ENCODE results near the gene ALDH3A1. TPM values are rescaled to one million over a fixed set of nuclear protein-coding genes. Genes with fewer than 3 reads are reported as not detected.

ALDH3A1 gene
- total and polyA plus RNA-seq, 2 donors (not counting 3 experiments of a cell fraction or from before 2014, with no cell fraction given): 0.11 to 1.2 TPM

DNA sequence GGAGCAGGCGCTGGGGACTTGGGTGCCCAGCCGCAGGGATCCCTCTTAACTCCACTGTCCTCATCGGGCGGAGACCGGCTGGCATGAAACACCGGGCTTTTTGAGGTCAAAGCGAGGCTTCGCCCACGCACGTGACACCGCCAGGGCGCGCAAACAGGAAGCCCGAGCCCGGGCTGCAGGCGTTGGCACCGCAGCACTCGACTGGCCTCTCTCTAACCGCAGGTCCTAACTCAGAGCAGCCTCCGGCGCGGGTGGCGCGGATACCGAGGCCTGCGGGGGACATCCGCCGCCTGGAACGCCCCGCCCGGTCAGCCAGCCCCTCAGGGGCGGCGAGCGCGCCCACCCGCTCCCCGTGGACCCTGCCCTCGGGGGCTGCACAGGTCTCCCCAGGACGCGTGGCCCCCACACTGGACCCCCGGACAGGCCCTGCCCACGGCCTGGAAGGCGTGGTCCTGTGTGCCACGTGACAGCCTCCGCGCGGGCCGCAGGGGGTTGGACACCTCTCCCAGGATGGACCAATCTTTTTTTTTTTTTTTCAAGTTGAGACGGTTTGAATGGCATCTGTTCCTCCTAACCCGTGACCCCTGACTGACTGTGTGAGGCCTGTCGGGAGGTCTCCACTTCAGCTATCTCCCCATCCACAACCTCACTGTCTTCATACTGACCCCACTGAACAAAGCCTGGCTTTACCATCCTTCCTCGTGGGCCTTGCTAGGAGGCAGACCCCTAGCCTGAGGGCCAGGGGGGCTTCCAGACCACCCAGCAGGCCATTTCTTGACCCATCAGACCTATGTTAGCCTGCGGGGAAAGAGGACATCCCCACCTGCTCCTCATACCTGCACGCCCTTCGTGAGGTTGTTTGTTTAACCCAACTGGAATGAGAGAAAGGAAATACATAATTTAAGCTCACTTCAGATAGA is 23.3 kb downstream of the ALDH3A1 start:
- Histone ChIP-seq H3K79me2 (ENCODE audit: control insufficient read depth, insufficient read depth, low read length) (no peaks in the 10 kb centered on the region), H3K9me3 (replicated peaks; ENCODE audit: control insufficient read depth, insufficient read depth, low read length) (no peaks in the 10 kb centered on the region), H3K4me3 (replicated peaks in 1 of 3; ENCODE audit: insufficient read depth in 1 of 3, low read depth in 1 of 3, low read length in 3 of 3) (peak overlapping the region in 2 of 3 experiments; percentile 19 to 38), H4K20me1 (replicated peaks; ENCODE audit: control insufficient read depth, extremely low read depth, insufficient read depth, low read length) (no peaks in the 10 kb centered on the region), H3K36me3 (ENCODE audit: control insufficient read depth in 2 of 2, extremely low read depth in 1 of 2, insufficient read depth in 2 of 2, low read length in 2 of 2) (no peaks in the 10 kb centered on the region), H3K27ac (ENCODE audit: insufficient read depth, low read depth, low read length) (no peak overlapping the region), H3K4me1 (ENCODE audit: control insufficient read depth, extremely low read depth, insufficient read depth, low read length) (peaks cover 15% of the 10 kb centered on the region), H3K9me1 (replicated peaks; ENCODE audit: control insufficient read depth, extremely low read depth, insufficient read depth, low read length) (no peaks in the 10 kb centered on the region), H3K4me2 (ENCODE audit: insufficient read depth, low read length) (peak overlapping the region; percentile 43), H3K27me3 (ENCODE audit: control insufficient read depth in 2 of 2, insufficient read depth in 2 of 2, low read length in 2 of 2) (no peaks in the 10 kb centered on the region), H3K9ac (replicated peaks; ENCODE audit: extremely low read depth, insufficient read depth, low read length) (no peak overlapping the region), H2AFZ (ENCODE audit: low read depth, low read length) (peak overlapping the region; percentile 86)
- dilution Hi-C loops (cut with MboI; ENCODE audit: extremely low pct_ligation_motif_present, low sequenced_read_pairs) (no loop called here), intact Hi-C loops (cut with micrococcal nuclease) (no loop called here)
- FAIRE-seq (no peak), DNase-seq (ENCODE audit: low read depth, low spot score) (peak; percentile 44)
- POLR2A ChIA-PET: no interaction called here
- BruUV-seq (replicated peaks): no TSS peak
- CTCF ChIA-PET: no interaction called here
- TF ChIP-seq GATA2 (IDR thresholded peaks at IDR 0.05; ENCODE audit: insufficient read depth, insufficient read length, low read depth, low read length): no peak
- TF ChIP-seq, protein P1, sequence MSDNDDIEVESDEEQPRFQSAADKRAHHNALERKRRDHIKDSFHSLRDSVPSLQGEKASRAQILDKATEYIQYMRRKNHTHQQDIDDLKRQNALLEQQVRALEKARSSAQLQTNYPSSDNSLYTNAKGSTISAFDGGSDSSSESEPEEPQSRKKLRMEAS (IDR thresholded peaks at IDR 0.05; ENCODE audit: insufficient read depth, insufficient read length): peak; percentile 19

- no peak overlapping the region for H3K27ac ChIP-seq (ENCODE audit: insufficient read depth, low read depth, low read length)
- DNase-seq (ENCODE audit: low read depth, low spot score) (no peak), FAIRE-seq (no peak)
- peak overlapping the region; percentile 86 for H2AFZ ChIP-seq (ENCODE audit: low read depth, low read length)
- H3K4me2 ChIP-seq (ENCODE audit: insufficient read depth, low read length): no peak overlapping the region
- CTCF ChIA-PET: interaction anchor here (0.7 to 1.1 kb wide), 2 partner anchors 39 to 1333 kb away, joined by 3 to 4 read pairs; no protein-coding TSS in a partner anchor
- dilution Hi-C loops (cut with MboI; ENCODE audit: extremely low pct_ligation_motif_present, low sequenced_read_pairs) (no loop called here), intact Hi-C loops (cut with micrococcal nuclease) (no loop called here)
- H3K79me2 ChIP-seq (ENCODE audit: control insufficient read depth, insufficient read depth, low read length): no peaks in the 10 kb centered on the region
- no TSS peak for BruUV-seq (replicated peaks)
- no peaks in the 10 kb centered on the region for H4K20me1 ChIP-seq (replicated peaks; ENCODE audit: control insufficient read depth, extremely low read depth, insufficient read depth, low read length)
- POLR2A ChIA-PET: no interaction called here
- no peak overlapping the region for H3K4me3 ChIP-seq (replicated peaks in 1 of 3; ENCODE audit: insufficient read depth in 1 of 3, low read depth in 1 of 3, low read length in 3 of 3)
- no peaks in the 10 kb centered on the region for H3K27me3 ChIP-seq (ENCODE audit: control insufficient read depth in 2 of 2, insufficient read depth in 2 of 2, low read length in 2 of 2)
- peaks cover 15% of the 10 kb centered on the region for H3K4me1 ChIP-seq (ENCODE audit: control insufficient read depth, extremely low read depth, insufficient read depth, low read length)
- H3K9ac ChIP-seq (replicated peaks; ENCODE audit: extremely low read depth, insufficient read depth, low read length): no peak overlapping the region
- TF ChIP-seq MYC (IDR thresholded peaks at IDR 0.05; ENCODE audit: low read depth, low read length): no peak
- no peaks in the 10 kb centered on the region for H3K36me3 ChIP-seq (ENCODE audit: control insufficient read depth in 2 of 2, extremely low read depth in 1 of 2, insufficient read depth in 2 of 2, low read length in 2 of 2)
- no peaks in the 10 kb centered on the region for H3K9me1 ChIP-seq (replicated peaks; ENCODE audit: control insufficient read depth, extremely low read depth, insufficient read depth, low read length)
- H3K9me3 ChIP-seq (replicated peaks; ENCODE audit: control insufficient read depth, insufficient read depth, low read length): no peaks in the 10 kb centered on the region
Measured at GRCh38 chr17:19723964-19724363, 24.1 kb downstream of the ALDH3A1 start.

All from endothelial cell of umbilical vein (primary cell).